GM12891 (cell line): ENCODE results near the gene FAM3D.

Experiments used
- POLR2A ChIP-seq: IDR thresholded peaks from 2 replicates; pipeline ENCODE4 v1.6.1; 2011; ENCODE audit warnings: low read depth, low read length, control low read depth
- POLR2AphosphoS5 ChIP-seq: IDR thresholded peaks from 2 replicates; pipeline ENCODE4 v1.6.1; 2011; ENCODE audit warnings: low read depth, low read length, control low read depth
- SPI1 ChIP-seq: IDR thresholded peaks from 2 replicates; pipeline ENCODE4 v1.6.1; 2011; ENCODE audit warnings: low read depth, low read length, control low read depth
- TAF1 ChIP-seq: IDR thresholded peaks from 2 replicates; pipeline ENCODE4 v1.6.1; 2011; ENCODE audit warnings: low read depth, low read length, control low read depth

- TF ChIP-seq POLR2A (no peak), POLR2AphosphoS5 (no peak), TAF1 (no peak), SPI1 (no peak)
These were observed 40.9 kb upstream of the FAM3D start for GRCh38 chr3:58707390-58707930.
